ENCODE data around the gene ILDR2.

Gene ILDR2

DNA sequence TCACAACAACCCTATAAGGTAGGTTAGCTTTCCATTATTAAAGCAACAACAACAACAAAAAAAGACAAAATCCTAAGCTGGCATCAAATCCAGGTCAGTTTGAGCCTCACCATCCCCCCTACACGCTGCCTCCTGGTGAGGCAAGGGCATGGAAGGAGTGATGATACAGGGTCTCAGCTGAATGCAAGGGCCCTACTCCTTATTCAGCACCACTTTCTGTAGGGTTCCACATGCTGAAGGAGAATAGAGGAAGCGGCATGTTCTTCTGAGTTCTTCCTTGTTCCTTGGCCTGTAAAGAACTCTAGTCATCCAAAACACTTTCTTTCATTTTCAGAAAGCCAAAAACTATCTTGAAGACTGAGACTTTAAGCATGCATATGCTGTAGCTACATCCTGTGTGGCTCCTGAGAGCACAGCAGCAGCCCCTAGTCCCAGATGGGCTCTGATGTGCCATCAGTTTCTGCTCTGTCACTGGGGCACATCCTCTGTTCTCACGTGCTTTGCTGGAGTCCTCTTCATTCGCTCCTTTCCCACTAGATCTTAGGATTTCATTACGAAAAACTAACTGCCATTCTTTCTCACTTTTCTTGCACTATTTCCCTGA is 6.2 kb downstream of the ILDR2 start:
- no peak for DNase-seq

DNA sequence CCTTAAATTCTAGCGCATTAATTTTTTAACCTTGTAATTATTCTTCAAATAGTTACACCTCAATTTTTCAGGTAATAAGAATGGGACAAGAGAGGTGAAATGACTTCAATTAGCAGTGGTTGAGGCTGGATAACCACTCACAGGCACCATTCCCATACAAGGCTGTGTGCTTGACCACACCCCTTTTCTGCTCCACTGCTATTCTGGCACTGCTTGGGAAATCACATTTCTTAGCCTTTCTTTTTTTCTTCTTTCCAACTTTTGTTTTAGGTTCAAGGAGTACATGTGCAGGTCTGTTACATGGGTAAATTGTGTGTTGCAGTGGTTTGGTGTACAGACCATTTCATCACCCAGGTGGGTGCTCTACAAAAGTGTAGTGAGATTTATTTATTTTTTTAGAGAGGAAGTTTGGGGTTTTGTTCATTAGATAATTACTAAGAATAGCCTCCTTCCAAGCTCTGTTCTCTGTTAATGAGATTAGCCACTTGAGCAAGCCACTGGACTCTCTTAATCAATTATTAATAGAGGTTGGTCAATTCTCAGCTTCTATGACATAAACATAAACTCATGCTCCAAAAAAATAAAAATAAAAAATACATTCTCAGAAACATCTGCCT is 14.4 kb downstream of the ILDR2 start:
- no peak for DNase-seq

DNA sequence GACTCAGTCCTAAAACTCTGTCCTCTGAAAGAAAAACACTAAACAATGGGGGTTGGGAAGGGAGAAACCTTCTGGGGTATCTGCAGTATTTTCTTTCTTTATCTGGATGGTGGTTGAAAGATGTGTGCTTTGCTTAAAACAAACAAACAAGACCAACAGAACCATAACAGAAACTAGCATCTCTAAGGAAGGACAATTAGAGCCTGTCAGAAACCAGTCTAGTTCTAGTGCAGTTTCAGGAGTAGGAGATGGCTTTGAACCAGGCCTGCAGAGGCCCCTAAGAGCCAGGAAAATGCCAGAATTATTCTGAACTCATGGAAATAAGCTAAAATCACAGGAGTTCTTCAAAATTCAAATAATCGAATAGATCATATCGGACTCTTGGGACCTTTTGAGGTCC is 18.5 kb downstream of the ILDR2 start:
- no peak for DNase-seq

DNA sequence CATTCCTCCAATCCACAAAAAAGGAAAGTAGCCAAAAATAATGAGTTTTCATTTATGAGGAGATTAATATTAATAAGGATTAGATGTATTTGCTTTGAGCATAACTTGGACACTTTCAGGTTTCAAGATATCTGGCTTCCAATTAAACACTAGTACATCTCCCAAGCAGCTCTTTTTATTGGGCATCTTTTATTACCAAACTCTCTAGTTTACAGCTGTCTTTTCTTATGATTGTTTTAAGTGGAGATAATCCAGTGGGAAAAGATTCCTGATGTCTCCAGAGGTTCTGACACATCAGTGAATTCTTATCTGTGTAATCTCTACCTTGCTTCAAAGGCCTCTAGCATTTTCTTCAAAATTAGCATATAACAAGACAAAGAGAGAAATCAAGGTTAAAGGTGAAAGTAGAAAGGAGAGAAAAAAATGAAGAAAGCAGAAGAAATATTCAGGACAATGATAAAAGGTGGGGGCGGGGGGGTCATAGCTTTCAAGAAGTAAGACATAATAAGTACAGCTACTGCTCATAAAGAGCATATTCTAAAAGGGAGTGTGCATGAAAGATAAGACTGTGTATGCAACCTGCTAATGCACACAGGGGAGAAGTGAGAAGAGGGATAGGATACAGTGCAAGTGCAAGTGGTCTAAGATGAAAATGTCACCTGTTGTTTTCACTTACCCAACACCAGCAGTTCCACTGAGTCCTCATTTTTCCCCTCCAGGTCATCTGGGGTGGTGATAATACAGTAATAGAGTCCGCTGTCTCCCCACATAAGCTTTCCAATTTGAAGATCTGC is 19.1 kb downstream of the ILDR2 start:
- DNase-seq, result no peak

DNA sequence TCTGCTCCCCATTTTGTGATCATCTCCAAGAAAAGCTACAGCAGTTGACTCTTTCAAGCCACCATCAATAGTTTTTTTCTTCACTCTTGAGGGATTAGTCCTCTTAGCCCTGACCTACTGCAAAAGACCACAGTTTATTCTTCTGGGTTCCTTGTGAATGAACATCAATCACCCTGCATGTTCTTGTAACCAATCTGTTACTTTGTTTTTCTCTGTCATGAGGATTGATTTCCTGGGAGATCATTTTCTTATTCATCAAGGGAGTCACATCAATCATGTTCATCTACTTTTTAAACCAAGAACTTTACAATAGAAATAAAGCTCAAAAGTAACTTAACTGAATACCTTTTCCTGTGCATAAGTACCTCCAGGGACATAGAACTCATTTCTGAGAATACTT is 21.8 kb downstream of the ILDR2 start:
- DNase-seq, result no peak

DNA sequence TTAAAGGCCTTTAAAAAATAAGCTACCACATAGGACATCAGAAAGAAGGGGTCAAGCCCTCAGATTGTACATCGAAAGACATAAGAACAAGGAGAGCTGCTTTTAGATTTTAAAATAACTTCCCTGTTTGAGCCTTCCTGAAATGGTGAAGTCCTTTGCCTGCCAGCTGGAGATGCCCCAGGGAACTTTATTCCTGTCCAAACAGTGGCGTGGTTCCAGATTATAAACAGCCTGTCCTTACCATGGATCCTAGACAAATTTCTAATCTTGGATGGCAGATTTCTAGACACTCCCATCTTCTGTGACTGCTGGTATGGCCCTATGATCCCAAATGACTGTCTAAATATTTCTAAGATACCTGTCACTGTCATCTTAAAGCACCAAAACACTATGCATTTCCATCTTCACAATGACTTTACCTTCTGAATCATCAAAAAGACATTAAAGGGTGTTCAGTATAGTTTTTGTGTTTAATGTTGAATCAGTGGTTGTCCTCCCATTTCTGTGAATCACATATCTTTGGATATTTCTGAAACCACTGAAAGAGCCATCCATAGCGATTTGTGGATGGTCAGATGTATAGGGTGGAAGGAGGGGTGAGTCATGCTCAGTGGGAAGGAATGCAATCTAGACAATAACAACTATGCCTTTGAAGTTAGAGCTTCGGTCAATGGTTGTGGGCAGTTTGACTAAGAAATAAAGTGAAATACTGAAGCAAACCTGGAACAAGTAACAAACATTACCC is 23.2 kb downstream of the ILDR2 start:
- DNase-seq, result peak; percentile 29

DNA sequence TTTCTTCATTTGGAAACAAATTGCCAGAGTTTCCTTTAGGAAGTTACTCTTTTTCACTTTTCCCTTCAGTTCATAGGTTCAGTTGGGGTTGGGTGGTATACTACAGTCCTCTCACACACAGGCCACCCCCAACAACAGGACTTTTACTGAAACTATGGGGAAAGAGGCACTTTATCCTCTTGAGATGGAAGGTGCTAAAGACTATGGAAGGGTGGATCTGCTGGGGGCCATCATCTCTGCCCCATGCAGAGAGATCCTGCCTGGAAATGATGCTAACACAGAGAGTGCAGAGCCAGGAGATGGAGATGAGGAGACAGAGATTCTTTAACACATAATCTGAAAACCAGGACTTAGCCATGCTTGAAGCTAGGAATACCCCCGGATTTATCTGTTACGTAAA is 24.3 kb downstream of the ILDR2 start:
- DNase-seq, result no peak

DNA sequence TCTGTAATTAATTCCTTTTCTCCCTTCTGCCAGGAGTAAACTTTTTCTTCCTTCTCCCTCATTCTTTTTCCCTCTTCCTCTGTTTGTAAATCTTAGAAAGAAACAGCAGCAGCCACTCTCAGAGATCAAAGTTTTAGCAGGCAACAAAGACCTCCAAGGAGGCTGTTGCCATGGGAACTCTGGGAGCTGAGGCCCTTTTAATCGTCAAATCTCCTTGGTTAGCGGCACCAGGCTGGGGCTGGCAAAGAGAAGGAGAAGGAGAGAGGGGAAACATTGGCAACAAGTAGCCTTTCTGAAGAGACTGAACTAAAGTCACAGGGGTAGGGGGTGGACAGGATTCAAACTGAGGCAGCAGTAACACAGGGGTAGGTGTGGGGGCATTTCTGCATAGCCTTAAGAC is 25.2 kb downstream of the ILDR2 start:
- no peak for DNase-seq

DNA sequence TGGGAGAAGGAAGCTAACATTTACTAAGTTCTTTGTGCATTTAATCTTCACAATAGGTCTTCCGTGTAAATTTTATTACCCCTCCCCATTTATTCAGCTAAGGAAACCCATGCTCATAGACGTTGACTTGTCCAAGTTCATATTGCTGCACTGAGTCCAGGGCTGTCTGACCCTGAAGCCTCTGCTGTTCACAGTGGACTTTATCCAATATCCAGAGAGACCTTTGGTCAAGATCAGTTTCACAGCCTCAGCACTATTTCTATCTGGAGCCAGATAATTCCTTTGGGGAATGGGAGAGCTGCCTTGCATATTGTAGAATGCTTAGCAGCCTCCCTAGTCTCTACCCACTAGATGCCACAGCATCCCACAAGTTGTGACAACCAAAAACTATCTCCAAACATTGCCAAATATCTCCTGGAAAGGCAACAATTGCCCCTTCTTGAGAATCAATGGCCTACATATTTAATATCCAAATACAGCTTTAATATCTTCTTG is 26.4 kb downstream of the ILDR2 start:
- no peak for DNase-seq

DNA sequence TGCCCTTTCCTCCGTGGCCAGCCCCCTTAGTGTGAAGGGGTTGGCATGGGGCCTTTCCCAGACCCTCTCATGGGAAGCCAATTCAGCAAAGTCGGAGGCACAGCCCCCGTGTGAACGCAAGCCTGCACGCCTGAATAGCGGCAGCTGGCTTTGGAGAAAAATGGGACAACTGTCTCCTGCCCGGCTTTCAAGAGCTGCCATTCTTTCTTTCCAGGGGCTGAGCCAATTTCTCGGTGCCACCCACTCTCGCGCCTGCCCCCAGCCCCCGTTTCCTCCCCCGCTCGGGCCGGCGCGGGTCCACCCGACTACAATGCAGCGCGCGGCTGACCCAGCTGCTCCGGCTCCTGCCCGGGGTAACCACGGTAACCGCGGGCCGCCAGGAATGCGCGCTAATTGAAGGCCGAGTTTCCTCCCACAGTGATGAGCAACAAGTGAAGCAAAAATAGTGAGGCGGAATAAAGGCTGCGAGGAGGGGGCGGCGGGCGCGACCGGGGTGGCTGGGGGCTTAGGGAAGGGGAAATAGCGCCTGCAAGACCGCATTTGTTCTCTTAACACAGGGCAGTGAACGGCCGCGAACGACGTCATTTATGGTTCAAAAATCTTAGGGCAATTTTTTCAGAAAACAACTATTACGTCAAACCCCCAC is 27.8 kb downstream of the ILDR2 start:
- no peak for DNase-seq

DNA sequence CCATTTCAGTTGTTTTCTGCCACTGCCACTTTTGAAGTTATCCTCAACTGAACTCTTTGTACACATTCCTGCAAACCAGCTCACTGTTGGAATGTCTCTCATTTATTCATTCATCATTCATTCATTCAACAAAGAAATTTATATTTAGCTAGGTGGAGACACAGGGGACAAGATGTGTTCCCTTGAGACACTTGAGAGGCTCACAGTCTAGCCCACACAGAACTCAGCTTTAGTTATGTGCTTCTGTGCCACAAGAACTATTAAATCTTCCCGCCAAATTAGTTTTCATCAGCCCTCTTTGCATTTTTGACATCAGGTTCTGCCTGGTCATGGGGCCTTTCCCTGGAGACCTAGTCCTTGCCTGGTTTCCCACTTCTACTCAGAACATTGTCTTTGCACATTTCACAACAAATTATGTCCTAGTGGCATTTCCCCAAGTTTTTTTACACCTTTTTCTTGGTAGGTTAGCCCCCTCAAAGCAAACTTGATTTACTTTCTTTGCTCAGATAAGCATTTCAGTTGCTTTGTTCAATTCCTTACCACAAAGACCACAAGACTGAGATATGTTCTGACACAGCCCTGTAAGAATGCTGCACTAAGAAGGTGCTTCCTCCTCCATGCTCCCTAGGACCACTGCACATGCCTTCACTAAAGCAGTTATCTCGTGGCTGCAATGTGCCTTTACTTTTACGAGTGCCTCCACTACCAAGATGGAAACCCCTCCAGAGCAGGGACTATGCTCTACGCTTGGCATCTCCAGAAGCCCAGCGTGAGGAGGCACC is 31.0 kb downstream of the ILDR2 start:
- DNase-seq, result no peak

DNA sequence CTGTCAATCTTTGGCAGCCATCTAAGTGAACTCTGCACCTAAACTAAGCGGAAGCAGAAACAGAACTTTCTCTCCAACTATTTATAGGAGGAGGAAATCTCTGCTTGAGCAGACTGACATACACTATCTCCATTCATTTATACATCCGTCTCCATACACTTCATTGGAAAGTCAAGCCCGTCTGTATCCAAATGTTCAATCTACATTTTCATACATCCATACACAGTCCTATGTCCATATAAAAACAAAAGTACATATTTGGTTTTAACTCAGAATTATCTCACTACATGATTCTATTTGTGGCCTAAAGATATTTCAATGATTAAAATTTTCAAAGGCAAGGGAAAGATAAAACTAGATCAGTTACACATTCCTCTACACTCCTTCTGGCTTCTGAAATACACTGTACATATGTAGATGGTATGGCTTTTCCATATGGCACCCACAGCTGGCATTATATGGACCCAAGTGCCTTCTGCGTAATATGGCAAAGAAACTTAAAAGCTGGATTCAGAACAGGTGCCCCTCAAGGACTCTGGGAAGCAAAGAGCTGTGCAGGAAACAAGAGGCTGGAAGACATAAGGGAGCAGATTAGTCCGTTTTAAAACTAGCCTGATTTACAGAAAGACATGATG is 35.5 kb downstream of the ILDR2 start:
- DNase-seq, result no peak

DNA sequence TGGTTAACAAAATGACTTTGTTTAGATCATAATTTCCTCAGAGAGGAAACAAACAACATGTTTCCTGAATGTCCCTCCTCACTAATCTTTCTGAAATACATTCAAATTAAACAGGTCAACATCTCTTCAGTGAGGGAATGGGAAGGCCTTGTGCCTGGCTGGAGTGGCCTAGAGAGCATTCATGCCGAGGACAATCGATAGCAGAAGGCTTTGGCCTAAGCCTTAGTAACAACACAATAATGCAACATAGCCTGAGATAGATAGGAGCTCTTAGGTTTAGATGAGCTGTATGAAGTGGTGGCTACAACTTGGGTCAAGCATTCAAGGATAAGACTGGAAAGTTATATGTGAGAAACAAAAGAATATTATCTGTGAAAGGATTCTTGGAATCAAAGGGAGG is 37.4 kb downstream of the ILDR2 start:
- no peak for DNase-seq

DNA sequence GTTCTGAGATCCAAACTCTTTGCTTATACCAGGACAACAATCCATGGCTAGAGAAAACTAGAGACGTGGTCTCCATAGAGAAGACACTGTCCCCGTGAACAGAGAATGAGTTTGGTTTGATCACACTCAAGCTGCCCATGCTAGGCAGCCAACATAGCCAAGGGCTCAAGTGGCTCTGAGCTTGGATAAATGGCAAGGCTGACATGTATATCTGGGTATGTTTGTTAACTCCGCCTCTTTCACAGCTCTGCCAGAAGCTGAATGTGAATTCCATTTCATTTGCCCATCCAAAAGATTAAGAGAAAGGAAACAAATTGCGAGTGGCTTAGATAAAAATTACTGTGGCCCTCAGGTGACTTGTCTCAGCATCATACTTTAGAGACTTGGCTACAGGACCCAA is 38.0 kb downstream of the ILDR2 start:
- no peak for DNase-seq

DNA sequence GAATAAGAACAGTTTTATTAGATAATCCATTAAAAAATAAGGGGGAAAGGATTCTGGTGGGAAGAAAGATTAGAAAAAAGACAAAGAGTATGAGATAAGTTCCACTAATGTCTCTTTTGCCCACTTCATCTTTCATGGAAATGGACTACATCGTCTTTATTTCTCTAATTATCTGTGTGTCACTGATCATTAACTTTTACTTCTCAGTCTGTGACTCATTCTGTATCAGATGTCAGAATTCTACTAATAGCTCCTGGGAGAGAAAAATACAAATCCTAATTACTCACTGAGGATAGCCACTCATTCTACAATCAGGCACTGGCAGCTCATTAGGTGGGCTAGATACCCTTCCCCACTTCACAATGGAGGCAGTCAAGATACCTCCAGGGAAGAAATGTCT is 41.7 kb downstream of the ILDR2 start:
- DNase-seq, result no peak

DNA sequence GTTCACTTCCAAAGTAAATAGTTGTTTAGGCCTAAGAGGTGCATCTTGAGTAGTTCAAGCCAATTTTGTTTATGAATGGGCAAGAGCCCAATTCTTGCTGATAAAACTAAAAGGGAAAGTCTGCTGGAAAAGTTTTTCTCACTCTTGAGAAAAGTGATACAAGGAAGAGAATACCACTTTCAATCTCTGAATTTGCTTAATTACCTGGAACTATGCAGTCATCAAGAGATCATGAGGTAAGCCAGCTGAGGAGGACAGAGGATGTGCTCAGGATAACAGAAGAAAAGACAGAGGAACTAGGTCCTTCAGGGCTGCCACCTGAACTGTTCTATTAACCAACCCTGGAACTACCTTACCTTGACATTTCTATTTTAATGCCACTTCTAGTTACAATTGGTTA is 42.2 kb downstream of the ILDR2 start:
- DNase-seq, result no peak

DNA sequence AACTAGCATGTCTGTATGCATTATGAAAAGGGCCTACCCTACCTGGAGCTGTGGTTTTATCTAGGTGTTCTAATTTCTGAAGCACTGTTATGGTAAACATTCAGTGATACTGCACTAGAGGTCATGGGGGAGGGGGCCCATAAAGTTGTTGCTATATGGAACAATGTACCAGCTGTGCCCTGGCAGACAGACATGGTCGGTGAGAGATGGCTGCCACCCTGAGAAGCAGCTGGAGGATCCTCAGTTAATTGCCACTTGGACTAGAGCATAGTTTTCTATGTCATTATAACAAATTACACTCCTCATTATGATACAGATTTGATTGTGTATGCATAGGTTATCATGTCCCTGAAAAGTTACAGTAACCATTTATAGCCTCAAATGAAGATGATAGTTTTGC is 45.4 kb downstream of the ILDR2 start:
- DNase-seq, result no peak

DNA sequence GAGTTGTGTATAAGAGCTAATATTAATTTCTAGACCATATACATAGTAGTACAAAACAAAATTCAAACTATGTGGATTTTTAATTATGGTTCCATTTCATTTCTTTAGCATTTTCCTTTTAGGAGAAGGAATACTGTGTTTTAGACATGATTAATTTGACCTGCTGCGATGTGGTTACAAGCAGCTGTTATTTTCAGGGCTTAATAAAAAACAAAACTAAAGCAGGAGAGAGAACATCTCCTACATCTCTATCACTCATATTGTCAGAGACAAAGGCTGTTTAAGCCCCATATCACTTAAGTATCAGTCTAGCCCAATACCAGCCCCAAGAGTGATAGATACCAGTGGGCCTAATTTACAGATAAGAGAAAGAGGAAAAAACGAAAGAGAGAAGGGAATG is 47.6 kb downstream of the ILDR2 start:
- DNase-seq, result no peak

DNA sequence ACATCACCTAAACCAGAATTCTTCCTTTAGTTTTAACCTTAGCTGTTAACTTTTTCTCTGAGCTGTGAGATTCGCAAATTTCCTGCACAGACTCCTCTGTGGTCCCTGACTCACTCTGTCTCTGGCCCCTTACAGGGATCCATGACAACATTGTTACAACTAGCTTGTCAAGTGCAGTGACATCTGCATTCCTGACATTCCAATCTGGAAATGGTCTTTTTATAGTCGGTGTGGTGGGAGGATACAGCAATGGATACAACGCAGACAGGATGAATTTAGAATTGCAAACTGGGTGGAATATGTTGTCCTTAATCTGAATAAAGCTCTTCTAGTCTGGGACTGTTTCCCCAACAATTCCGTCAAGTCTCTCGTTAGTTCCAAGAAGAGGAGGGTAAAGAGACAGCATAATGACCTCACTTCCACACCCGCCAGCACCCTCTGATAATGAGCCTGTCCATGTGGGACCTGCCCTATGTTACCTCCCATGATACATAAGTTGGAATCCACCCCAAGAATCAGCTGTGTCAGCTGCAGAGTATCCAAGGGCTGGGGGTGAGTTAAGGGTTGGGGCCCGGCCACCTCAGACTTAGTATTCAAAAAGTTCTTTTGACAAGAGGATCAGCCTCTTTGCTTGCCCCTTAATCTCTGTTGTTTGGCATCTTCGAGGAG is 49.4 kb downstream of the ILDR2 start:
- DNase-seq, result no peak

DNA sequence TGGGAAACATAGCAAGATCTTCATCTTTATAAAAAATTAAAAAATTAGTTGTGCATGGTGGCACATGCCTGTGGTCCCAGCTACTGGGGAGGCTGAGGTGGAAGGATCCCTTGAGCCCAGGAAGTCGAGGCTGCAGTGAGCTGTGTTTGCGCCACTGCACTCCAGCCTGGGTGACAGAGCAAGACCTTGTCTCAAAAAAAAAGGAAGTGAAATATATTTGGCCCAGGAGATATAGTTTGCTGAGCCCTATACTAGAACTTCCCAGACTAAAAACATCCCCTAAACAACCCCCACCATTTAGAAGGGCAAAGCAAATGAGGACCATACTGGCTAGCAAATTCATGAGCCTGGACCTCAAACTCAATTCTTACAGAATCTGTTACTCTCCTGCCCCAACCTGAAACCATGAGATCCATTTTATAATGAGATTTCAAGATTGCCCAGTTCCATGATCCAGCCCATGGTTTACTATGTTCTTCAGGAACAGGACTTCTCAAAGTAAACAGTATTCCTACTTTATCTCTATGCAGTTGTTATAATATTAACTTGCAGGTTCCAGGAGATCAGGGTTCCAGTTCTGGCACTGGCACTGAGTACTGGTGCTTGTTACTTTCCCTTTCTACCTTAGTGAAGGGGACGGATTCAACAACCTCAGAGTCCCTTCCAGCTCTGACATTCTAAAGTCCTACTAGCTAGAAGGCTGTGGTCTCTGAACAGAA is 50.4 kb downstream of the ILDR2 start:
- no peak for DNase-seq

Data from NCI-H446 treated with DMSO at 0.1 percent for 48 hours (cell line).